HG03439 (cell line): ENCODE results near the gene ADAM19.
"Not testable (repeated sequence)": the region's sequence is repeated elsewhere in the genome, so short reads cannot be mapped to it uniquely, and the experiment has no call there.

Source experiments
- ATAC-seq: cut with Tn5 transposase; IDR thresholded peaks from one replicate; pipeline ENCODE4 v1.9.1; 2021; ENCODE audit warnings: mild to moderate bottlenecking, moderate library complexity; ENCODE audit not compliant: unreplicated experiment

ADAM19 gene

GRCh38 chr5:157491471-157491995 is 84.0 kb downstream of the ADAM19 start:
- ATAC-seq: no peak

- no peak for ATAC-seq
These were observed 88.2 kb downstream of the ADAM19 start for GRCh38 chr5:157487358-157487757.

- peak; percentile 57 for ATAC-seq
These were observed 88.7 kb downstream of the ADAM19 start for GRCh38 chr5:157486861-157487260.

- ATAC-seq: peak; percentile 54
These were observed 89.3 kb downstream of the ADAM19 start for GRCh38 chr5:157486221-157486681.

- peak; percentile 17 for ATAC-seq
These were observed 89.8 kb downstream of the ADAM19 start for GRCh38 chr5:157485811-157486210.

GRCh38 chr5:157485340-157485739 is 90.2 kb downstream of the ADAM19 start:
- no peak for ATAC-seq

GRCh38 chr5:157484768-157485167 is 90.8 kb downstream of the ADAM19 start:
- ATAC-seq: no peak

GRCh38 chr5:157482702-157483101 is 92.9 kb downstream of the ADAM19 start:
- ATAC-seq: not testable (repeated sequence)

GRCh38 chr5:157481666-157482065 is 93.9 kb downstream of the ADAM19 start:
- ATAC-seq: no peak

GRCh38 chr5:157481265-157481664 is 94.3 kb downstream of the ADAM19 start:
- no peak for ATAC-seq

- no peak for ATAC-seq
These were observed 95.7 kb downstream of the ADAM19 start for GRCh38 chr5:157479612-157480510.

- ATAC-seq: no peak
These were observed 96.4 kb downstream of the ADAM19 start for GRCh38 chr5:157479166-157479565.

GRCh38 chr5:157478726-157479125 is 96.8 kb downstream of the ADAM19 start:
- ATAC-seq: no peak

GRCh38 chr5:157477814-157478494 is 97.6 kb downstream of the ADAM19 start:
- ATAC-seq: no peak

GRCh38 chr5:157476702-157477408 is 98.7 kb downstream of the ADAM19 start:
- no peak for ATAC-seq

GRCh38 chr5:157475432-157475831 is 100.1 kb downstream of the ADAM19 start:
- no peak for ATAC-seq

GRCh38 chr5:157473383-157474320 is 101.9 kb downstream of the ADAM19 start:
- ATAC-seq: no peak

- ATAC-seq: no peak
These were observed 103.9 kb downstream of the ADAM19 start for GRCh38 chr5:157471709-157472108.

- ATAC-seq: no peak
These were observed 104.9 kb downstream of the ADAM19 start for GRCh38 chr5:157470631-157471030.

- no peak for ATAC-seq
These were observed 105.9 kb downstream of the ADAM19 start for GRCh38 chr5:157469687-157470086.
